ENCODE data around the gene AGR2. TPM values are rescaled to one million over a fixed set of nuclear protein-coding genes. Genes with fewer than 3 reads are reported as not detected.

The AGR2 gene
- total RNA-seq, 4 donors from 2014 or later, result not detected

DNA sequence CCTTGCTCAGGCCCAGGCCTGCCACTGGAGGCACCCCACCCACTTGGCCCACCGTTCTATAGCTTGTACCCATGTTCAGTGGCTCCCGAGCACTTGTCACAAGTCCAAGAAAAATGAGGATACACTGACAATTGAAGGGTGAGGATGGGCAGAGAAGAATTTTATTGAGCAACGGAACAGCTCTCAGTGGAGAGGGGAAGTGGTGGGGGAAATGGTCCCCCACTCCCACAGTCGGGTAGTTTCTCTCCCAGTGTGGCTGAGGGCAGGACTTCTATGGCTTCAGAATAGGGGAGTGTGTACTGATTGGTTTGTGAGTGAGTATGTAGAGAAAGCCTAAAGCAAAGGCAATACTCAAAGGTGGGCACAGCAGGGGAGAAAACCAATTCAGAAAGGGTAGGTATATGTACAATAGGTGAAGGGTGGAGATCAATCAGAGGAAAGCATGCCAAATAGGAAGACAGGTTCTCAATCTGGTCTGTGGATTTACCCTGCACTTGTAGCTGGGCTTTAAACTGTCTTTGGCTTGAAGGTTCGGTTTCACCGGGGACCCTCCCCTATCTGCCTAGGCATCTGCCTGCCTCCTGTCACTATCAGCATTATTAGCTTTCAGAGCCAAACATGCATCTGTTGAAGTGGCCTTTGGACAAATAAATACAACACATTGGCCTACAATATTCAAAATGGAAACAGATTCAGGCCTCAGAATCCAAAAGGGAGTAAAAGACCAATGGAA, 60.1 kb downstream of the AGR2 start:
- no peaks in the 10 kb centered on the region for H3K36me3 ChIP-seq
- no peak overlapping the region for H3K4me3 ChIP-seq
- no peaks in the 10 kb centered on the region for H3K27me3 ChIP-seq
- peaks cover 0 to 12% (median 2%) of the 10 kb centered on the region in 4 donors for H3K4me1 ChIP-seq
- H3K9me3 ChIP-seq, result no peaks in the 10 kb centered on the region
- no peak for TF ChIP-seq EP300 (IDR thresholded peaks at IDR 0.05)
- TF ChIP-seq, protein P1, sequence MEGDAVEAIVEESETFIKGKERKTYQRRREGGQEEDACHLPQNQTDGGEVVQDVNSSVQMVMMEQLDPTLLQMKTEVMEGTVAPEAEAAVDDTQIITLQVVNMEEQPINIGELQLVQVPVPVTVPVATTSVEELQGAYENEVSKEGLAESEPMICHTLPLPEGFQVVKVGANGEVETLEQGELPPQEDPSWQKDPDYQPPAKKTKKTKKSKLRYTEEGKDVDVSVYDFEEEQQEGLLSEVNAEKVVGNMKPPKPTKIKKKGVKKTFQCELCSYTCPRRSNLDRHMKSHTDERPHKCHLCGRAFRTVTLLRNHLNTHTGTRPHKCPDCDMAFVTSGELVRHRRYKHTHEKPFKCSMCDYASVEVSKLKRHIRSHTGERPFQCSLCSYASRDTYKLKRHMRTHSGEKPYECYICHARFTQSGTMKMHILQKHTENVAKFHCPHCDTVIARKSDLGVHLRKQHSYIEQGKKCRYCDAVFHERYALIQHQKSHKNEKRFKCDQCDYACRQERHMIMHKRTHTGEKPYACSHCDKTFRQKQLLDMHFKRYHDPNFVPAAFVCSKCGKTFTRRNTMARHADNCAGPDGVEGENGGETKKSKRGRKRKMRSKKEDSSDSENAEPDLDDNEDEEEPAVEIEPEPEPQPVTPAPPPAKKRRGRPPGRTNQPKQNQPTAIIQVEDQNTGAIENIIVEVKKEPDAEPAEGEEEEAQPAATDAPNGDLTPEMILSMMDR (IDR thresholded peaks at IDR 0.05), result no peak
- no peak for TF ChIP-seq POLR2A (IDR thresholded peaks at IDR 0.05)
- 84 to 88% methylated on average over 6 of the region's 6 CpGs for WGBS, 2 donors
- DNase-seq (ENCODE audit: low spot score in 2 of 2), result no peak
- H3K27ac ChIP-seq, result no peak overlapping the region

DNA sequence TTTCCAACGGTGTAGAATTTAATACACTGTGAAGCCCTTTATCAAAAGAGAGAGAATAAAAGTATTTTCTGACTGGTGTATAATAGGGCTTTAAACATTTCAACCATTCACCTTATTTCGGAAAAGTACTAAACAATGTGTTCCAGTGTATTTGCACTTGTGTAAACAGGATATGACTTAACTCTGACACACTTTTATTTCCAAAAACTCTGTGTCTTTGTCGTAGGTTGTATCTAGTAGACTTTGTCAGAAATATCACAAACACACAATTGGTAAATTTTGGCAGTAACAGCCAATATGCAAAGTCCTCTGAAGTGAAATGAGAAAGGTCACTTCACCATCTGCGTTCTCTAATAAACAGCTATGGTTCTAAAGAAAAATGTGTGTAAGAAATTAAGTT, 61.6 kb downstream of the AGR2 start:
- no peak for TF ChIP-seq POLR2A (IDR thresholded peaks at IDR 0.05)
- TF ChIP-seq, protein P1 (IDR thresholded peaks at IDR 0.05), result no peak
- no peak for TF ChIP-seq EP300 (IDR thresholded peaks at IDR 0.05)
- H3K27ac ChIP-seq, result peak overlapping the region in 1 of 4 donors; percentile 30
- 25 to 29% methylated on average over 4 of the region's 4 CpGs for WGBS, 2 donors
- H3K27me3 ChIP-seq, result no peaks in the 10 kb centered on the region
- H3K36me3 ChIP-seq, result no peaks in the 10 kb centered on the region
- H3K9me3 ChIP-seq, result no peaks in the 10 kb centered on the region
- no peak overlapping the region for H3K4me3 ChIP-seq
- H3K4me1 ChIP-seq, result peaks cover 0 to 12% (median 2%) of the 10 kb centered on the region in 4 donors
- DNase-seq (ENCODE audit: low spot score in 2 of 2), result no peak

DNA sequence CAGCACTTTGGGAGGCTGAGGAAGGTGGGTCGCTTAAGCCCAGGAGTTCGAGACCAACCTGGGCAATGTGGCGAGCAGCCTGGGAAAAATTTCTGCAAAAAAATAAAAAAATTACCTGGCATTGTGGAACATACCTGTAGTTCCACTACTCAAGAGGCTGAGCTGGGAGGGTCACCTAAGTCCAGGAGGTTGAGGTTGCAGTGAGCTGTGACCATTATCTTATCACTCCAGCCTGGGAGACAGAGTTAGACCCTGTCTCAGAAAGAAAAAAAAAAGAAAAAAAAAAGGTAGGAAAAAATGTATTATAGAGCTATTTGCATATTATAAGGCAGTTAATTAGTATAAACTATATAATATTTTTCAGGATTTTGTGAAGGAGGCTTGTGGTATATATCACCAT, 62.3 kb downstream of the AGR2 start:
- H3K27ac ChIP-seq, result no peak overlapping the region
- TF ChIP-seq EP300 (IDR thresholded peaks at IDR 0.05) (no peak), POLR2A (IDR thresholded peaks at IDR 0.05) (no peak)
- TF ChIP-seq, protein P1 (IDR thresholded peaks at IDR 0.05), result no peak
- H3K27me3 ChIP-seq, result no peaks in the 10 kb centered on the region
- no peak overlapping the region for H3K4me3 ChIP-seq
- H3K4me1 ChIP-seq, result peaks cover 0 to 12% (median 2%) of the 10 kb centered on the region in 4 donors
- 68 to 99% methylated on average over 3 of the region's 3 CpGs for WGBS, 2 donors
- DNase-seq (ENCODE audit: low spot score in 2 of 2), result no peak
- no peaks in the 10 kb centered on the region for H3K9me3 ChIP-seq
- H3K36me3 ChIP-seq, result no peaks in the 10 kb centered on the region

Other genes with a start within 250 kb of the AGR2 start
- gene ANKMY2, start 159.2 kb downstream of the AGR2 start, total RNA-seq, result 10 to 100 TPM; 10.0 to 15.3 (median 13.7) TPM
- gene BZW2, start 158.8 kb downstream of the AGR2 start, total RNA-seq, result 10 to 100 TPM; 50.2 to 69.3 (median 52.3) TPM
- gene TSPAN13, start 51.2 kb downstream of the AGR2 start, total RNA-seq, result 10 to 100 TPM in 1 of 4 donors, 1 to 10 TPM in 3; 6.9 to 11.7 (median 9.0) TPM
- gene AGR3, start 77.0 kb upstream of the AGR2 start, total RNA-seq, result not detected

All from tibial nerve (tissue), 4 donors.